Uterus (tissue), 2 donors: Measurements from ENCODE around the gene PIK3CD.

Source experiments
- POLR2A ChIP-seq, 2 donors: fragments of 450-650 bp; IDR thresholded peaks; one replicate each; pipeline ENCODE4 v1.6.1; 2016; ENCODE audit warnings: antibody characterized with exemption in 2 of 2, mild to moderate bottlenecking in 1 of 2, moderate library complexity in 1 of 2
- TF ChIP-seq, protein P1 (sequence below), 4 experiments: fragments of 200-600 bp in 2 of 4; fragments of 450-650 bp in 2 of 4; sonication (generic) in 2 of 4; IDR thresholded peaks; one replicate each; pipeline ENCODE4 v1.5.1; 2016 to 2019; ENCODE audit warnings: antibody characterized with exemption in 4 of 4, mild to moderate bottlenecking in 2 of 4, moderate library complexity in 1 of 4

DNA sequence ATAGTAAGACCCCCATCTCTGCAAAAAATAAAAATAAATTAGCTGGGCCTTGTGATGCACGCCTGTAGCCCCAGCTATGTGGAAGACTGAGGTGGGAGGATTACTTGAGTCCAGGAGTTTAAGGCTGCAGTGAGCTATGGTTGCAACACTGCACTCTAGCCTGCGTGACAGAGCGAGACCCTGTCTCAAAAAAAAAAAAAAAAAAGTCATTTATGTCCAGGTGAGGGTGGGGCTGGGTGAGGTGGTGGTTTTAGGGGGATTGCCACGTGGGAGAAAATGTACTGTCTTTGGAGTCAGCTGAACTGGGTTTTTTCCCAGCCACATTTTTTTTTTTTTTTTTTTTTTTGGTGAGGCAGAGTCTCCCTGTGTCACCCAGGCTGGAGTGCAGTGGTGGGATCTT lies 6.7 kb downstream of the PIK3CD start:
- TF ChIP-seq, protein P1, sequence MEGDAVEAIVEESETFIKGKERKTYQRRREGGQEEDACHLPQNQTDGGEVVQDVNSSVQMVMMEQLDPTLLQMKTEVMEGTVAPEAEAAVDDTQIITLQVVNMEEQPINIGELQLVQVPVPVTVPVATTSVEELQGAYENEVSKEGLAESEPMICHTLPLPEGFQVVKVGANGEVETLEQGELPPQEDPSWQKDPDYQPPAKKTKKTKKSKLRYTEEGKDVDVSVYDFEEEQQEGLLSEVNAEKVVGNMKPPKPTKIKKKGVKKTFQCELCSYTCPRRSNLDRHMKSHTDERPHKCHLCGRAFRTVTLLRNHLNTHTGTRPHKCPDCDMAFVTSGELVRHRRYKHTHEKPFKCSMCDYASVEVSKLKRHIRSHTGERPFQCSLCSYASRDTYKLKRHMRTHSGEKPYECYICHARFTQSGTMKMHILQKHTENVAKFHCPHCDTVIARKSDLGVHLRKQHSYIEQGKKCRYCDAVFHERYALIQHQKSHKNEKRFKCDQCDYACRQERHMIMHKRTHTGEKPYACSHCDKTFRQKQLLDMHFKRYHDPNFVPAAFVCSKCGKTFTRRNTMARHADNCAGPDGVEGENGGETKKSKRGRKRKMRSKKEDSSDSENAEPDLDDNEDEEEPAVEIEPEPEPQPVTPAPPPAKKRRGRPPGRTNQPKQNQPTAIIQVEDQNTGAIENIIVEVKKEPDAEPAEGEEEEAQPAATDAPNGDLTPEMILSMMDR (IDR thresholded peaks at IDR 0.05): no peak
- no peak for TF ChIP-seq POLR2A (IDR thresholded peaks at IDR 0.05)
